HG03139 (cell line): ENCODE data around the gene SLC35E3.
"Not testable (repeated sequence)": the region's sequence is repeated elsewhere in the genome, so short reads cannot be mapped to it uniquely, and the experiment has no call there.

Experiments
- ATAC-seq: cut with Tn5 transposase; IDR thresholded peaks from one replicate; pipeline ENCODE4 v1.9.1; 2021; ENCODE audit not compliant: unreplicated experiment

Gene SLC35E3

GRCh38 chr12:68793975-68794652, 48.1 kb downstream of the SLC35E3 start:
- no peak for ATAC-seq

GRCh38 chr12:68794653-68795251, 48.8 kb downstream of the SLC35E3 start:
- no peak for ATAC-seq

GRCh38 chr12:68796399-68796798, 50.4 kb downstream of the SLC35E3 start:
- ATAC-seq, result no peak

- ATAC-seq, result no peak
Measured at GRCh38 chr12:68798882-68799234, 52.9 kb downstream of the SLC35E3 start.

- ATAC-seq, result no peak
Measured at GRCh38 chr12:68800294-68800693, 54.3 kb downstream of the SLC35E3 start.

- not testable (repeated sequence) for ATAC-seq
Measured at GRCh38 chr12:68801124-68801523, 55.1 kb downstream of the SLC35E3 start.

GRCh38 chr12:68802372-68802745, 56.4 kb downstream of the SLC35E3 start:
- ATAC-seq, result not testable (repeated sequence)

GRCh38 chr12:68802911-68803651, 57.1 kb downstream of the SLC35E3 start:
- not testable (repeated sequence) for ATAC-seq

GRCh38 chr12:68803948-68804656, 58.1 kb downstream of the SLC35E3 start:
- ATAC-seq, result no peak

GRCh38 chr12:68804657-68805591, 58.9 kb downstream of the SLC35E3 start:
- ATAC-seq, result no peak

- no peak for ATAC-seq
Measured at GRCh38 chr12:68805592-68806120, 59.7 kb downstream of the SLC35E3 start.

- no peak for ATAC-seq
Measured at GRCh38 chr12:68806488-68807237, 60.7 kb downstream of the SLC35E3 start.

- ATAC-seq, result not testable (repeated sequence)
Measured at GRCh38 chr12:68807274-68807575, 61.2 kb downstream of the SLC35E3 start.

- peak; percentile 70 for ATAC-seq
Measured at GRCh38 chr12:68807576-68808387, 61.8 kb downstream of the SLC35E3 start, which contains the start of gene MDM2. Gene MDM2 (plus strand): TSS chr12:68808177. CDS start chr12:68808478, 301 bp downstream.

- peak; percentile 55 for ATAC-seq
Measured at GRCh38 chr12:68808388-68809189, 62.6 kb downstream of the SLC35E3 start.

- no peak for ATAC-seq
Measured at GRCh38 chr12:68809190-68810026, 63.4 kb downstream of the SLC35E3 start.

GRCh38 chr12:68810027-68810389, 64.0 kb downstream of the SLC35E3 start:
- ATAC-seq, result not testable (repeated sequence)
